Uterus (tissue), 2 donors: ENCODE results near the gene RNASE4.
A peak's percentile ranks its signal among the peaks of the same experiment; 100 is the strongest.

Experiments used
- POLR2A ChIP-seq, 2 donors: fragments of 450-650 bp; IDR thresholded peaks; one replicate each; pipeline ENCODE4 v1.6.1; 2016; ENCODE audit warnings: antibody characterized with exemption in 2 of 2, mild to moderate bottlenecking in 1 of 2, moderate library complexity in 1 of 2
- TF ChIP-seq, protein P1 (sequence below), 4 experiments: fragments of 200-600 bp in 2 of 4; fragments of 450-650 bp in 2 of 4; sonication (generic) in 2 of 4; IDR thresholded peaks; one replicate each; pipeline ENCODE4 v1.5.1; 2016 to 2019; ENCODE audit warnings: antibody characterized with exemption in 4 of 4, mild to moderate bottlenecking in 2 of 4, moderate library complexity in 1 of 4

DNA sequence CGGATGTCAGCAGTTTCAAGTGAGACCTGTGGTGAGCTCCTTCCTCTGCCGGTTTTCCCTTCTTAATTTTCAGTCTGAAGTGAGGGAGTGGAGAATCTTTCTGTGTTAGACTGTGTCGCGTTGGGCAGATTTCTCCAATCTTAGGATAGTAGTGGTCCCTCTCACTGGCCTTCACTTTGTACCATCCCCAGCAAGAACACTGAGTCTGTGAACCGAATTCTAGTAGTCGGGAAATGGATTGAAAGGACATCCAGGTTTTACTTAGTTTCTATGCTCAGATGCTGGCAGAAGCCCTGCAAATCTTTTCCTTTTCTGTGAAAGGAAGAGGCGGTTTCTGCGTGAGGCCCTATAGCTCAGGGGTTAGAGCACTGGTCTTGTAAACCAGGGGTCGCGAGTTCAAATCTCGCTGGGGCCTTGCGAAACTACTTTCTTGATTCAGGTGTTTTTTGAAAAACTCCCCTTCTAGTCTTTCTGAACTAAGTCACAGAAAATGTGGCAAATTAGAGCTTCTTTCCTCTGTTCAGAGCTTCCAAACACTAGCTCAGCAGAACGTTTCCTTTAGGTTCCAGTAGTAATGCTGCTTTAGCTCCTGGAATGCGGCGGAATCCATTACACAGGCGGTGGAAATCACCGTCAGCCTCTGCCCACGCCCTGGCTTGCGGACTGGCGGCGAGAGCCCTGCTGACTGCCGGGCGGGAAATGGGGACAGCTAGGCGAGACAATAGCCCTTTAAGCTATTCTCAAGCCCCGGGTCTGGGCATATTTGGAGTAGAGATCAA lies 2.8 kb upstream of the RNASE4 start:
- TF ChIP-seq, protein P1, sequence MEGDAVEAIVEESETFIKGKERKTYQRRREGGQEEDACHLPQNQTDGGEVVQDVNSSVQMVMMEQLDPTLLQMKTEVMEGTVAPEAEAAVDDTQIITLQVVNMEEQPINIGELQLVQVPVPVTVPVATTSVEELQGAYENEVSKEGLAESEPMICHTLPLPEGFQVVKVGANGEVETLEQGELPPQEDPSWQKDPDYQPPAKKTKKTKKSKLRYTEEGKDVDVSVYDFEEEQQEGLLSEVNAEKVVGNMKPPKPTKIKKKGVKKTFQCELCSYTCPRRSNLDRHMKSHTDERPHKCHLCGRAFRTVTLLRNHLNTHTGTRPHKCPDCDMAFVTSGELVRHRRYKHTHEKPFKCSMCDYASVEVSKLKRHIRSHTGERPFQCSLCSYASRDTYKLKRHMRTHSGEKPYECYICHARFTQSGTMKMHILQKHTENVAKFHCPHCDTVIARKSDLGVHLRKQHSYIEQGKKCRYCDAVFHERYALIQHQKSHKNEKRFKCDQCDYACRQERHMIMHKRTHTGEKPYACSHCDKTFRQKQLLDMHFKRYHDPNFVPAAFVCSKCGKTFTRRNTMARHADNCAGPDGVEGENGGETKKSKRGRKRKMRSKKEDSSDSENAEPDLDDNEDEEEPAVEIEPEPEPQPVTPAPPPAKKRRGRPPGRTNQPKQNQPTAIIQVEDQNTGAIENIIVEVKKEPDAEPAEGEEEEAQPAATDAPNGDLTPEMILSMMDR (IDR thresholded peaks at IDR 0.05): peak in 1 of 4 experiments; percentile 16
- TF ChIP-seq POLR2A (IDR thresholded peaks at IDR 0.05): no peak
